Activated naive CD8-positive, alpha-beta T cell treated with anti-CD3 and anti-CD28 coated beads for 36 hours (primary cell): Measurements from ENCODE around the gene NIN. TPM values are rescaled to one million over a fixed set of nuclear protein-coding genes. Genes with fewer than 3 reads are reported as not detected.

ENCODE experiments used
- DNase-seq: peaks from one replicate; pipeline ENCODE4 v3.0.0; 2021
- H3K27ac Mint-ChIP-seq: one replicate; pipeline ENCODE4 v1.8.0; 2022; ENCODE audit warnings: mild to moderate bottlenecking, moderate library complexity, mixed read lengths
- H3K27me3 Mint-ChIP-seq: one replicate; pipeline ENCODE4 v1.8.0; 2022; ENCODE audit warnings: mild to moderate bottlenecking, mixed read lengths
- H3K36me3 Mint-ChIP-seq: one replicate; pipeline ENCODE4 v1.8.0; 2021; ENCODE audit warnings: mild to moderate bottlenecking, mixed read lengths
- H3K4me1 Mint-ChIP-seq: one replicate; pipeline ENCODE4 v1.8.0; 2021; ENCODE audit warnings: mixed read lengths
- H3K4me3 Mint-ChIP-seq: one replicate; pipeline ENCODE4 v1.8.0; 2022; ENCODE audit warnings: mild to moderate bottlenecking, moderate library complexity, mixed read lengths
- H3K9me3 Mint-ChIP-seq: one replicate; pipeline ENCODE4 v1.8.0; 2022; ENCODE audit warnings: mixed read lengths
- total RNA-seq, 2 experiments: library from RNA; stranded (reverse); gene quantifications; one replicate each; pipeline ENCODE4 v1.2.3, GENCODE V29; 2021

NIN gene
- total RNA-seq, 2 experiments from 2014 or later = 66.6 to 67.9 TPM

DNA sequence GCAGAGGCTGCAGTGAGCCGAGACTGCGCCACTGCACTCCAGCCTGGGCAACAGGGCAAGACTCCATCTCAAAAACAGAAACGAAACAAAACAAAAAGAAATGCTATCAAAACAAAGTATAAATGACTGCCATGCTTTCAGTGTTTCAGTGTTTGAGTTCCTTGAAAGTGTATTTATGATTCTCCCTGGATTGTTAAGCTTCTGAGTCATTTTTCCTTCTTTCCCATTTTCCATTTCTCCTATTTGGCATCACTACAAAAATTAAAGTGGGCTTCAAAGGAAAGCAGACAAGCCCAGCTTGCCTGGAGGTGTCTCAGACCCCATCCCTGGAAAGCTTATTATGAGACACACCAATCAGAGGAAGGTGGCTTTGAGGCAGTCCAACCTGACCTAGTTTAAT is 35.1 kb downstream of the NIN start:
- peaks cover 52% of the 10 kb centered on the region for H3K4me1 Mint-ChIP-seq

DNA sequence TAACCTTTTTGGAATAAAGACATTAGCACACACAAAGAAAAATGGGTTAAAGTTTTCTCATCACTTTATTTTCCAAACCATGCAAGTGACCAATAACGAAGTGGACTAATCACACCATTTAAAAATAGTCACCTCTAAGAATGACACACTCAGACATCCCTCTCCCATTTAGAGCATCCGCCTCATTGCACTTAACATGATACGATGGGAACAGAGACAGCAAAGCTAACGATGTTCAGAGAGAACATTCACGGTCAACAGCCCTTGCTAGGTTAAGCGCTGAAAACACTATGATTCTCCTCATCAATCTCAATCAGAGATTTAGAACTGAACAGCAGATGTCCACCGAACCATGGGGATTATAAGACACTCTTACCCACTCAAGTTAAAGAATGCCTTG is 35.8 kb downstream of the NIN start:
- Mint-ChIP-seq H3K9me3 (no peaks in the 10 kb centered on the region), H3K4me3 (no peak overlapping the region), H3K36me3 (peaks cover 29% of the 10 kb centered on the region), H3K27ac (no peak overlapping the region), H3K27me3 (no peaks in the 10 kb centered on the region), H3K4me1 (peaks cover 60% of the 10 kb centered on the region)
- no peak for DNase-seq

More for the DNA sequence above, 35.1 kb downstream of the NIN start:
- peaks cover 21% of the 10 kb centered on the region for H3K36me3 Mint-ChIP-seq
- no peak overlapping the region for H3K27ac Mint-ChIP-seq
- DNase-seq = no peak
- no peaks in the 10 kb centered on the region for H3K9me3 Mint-ChIP-seq
- H3K27me3 Mint-ChIP-seq = no peaks in the 10 kb centered on the region
- H3K4me3 Mint-ChIP-seq = no peak overlapping the region

DNA sequence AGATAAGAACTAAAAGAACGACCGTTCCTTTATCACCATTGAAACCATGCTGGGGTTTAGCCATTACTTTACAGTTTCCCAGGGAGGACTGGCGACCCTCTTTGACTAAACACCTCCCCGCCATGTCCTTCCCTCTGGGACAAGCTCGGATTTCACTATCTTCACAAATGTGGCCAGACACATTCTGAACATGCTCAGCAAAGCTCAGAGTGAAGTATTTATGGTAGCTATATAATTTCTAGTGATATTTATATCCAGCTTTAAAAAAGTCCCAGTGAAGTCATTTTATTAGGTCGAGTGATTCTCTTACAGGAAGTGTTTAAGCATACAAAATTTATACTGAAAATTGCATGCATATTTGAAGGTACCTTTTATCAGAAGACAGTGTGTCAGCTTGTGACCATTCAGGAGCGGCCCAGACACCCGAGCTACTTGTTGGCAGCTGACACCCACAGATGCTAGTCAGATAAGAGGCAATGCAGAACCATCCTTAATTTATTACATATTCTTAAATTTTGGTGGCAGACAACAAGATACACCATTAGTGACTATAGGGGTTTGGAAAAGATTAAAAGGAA is 36.8 kb downstream of the NIN start:
- Mint-ChIP-seq H3K27me3 (no peaks in the 10 kb centered on the region), H3K4me1 (peaks cover 67% of the 10 kb centered on the region), H3K9me3 (no peaks in the 10 kb centered on the region), H3K4me3 (no peak overlapping the region), H3K27ac (no peak overlapping the region), H3K36me3 (peaks cover 34% of the 10 kb centered on the region)
- DNase-seq = no peak

DNA sequence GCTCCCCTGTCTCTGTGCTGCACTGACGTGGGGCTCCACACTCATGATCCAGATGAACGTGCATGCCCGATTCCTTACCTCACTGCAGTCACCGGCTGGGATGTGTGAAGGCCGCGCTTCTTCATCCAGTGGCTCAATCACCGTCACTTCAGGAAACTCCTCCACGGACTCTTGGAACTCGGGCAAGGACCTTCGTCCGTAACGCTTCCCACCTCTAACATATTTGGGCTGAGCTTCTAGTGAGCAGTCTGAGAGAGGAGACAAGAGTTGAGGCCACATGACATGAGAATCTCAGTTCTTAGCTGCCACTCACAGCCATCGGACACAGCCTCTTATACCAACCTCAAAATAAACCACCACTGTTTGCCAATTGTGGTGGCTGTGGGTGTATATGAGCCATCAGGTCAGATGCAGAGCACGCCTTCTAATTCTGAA is 38.3 kb downstream of the NIN start:
- H3K9me3 Mint-ChIP-seq = no peaks in the 10 kb centered on the region
- peak overlapping the region; percentile 87 for H3K27ac Mint-ChIP-seq
- DNase-seq = no peak
- H3K4me3 Mint-ChIP-seq = peak overlapping the region; percentile 9
- peaks cover 74% of the 10 kb centered on the region for H3K4me1 Mint-ChIP-seq
- H3K36me3 Mint-ChIP-seq = peaks cover 39% of the 10 kb centered on the region
- H3K27me3 Mint-ChIP-seq = no peaks in the 10 kb centered on the region

DNA sequence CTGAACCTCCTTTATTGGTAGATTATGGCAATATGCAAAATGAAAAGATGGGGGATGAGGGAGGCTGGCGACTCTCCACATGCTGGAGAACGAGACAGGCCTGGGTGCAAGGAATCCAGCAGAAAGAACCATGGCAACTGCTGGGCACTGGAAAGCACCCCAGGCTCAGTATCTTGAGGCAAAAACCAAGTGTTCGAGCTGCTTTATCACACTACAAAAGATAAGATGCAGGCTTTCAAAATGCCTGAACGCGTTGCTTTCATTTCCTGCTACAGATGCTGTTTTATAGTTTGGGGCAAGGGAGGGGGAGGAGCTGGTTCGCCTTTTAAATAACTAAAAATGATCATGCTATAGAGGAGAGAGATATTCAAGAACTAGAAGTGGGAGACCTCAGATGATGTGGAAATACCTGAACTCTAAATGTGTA is 38.9 kb downstream of the NIN start:
- Mint-ChIP-seq H3K4me1 (peaks cover 75% of the 10 kb centered on the region), H3K4me3 (peak overlapping the region; percentile 69), H3K36me3 (peaks cover 44% of the 10 kb centered on the region), H3K9me3 (no peaks in the 10 kb centered on the region), H3K27me3 (no peaks in the 10 kb centered on the region), H3K27ac (peak overlapping the region; percentile 87)
- DNase-seq = no peak

DNA sequence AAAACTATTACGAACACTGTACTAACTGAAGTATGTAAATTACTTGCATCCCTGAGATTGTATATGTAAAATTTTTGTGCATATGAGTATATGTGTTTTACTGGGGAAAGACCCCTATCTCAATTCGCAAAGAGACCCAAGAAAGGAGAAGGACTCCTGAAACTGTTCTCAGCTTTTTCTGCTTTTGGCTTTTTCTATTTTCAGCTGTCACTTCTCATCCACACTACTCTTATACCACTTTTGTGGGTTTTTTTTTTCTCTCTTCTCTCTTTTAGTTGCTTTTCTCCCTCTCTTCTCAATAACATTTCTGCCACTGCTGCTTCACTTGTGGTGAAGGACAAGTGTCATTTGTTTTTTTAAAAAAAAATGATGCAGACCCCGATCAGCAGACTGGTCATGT is 39.8 kb downstream of the NIN start:
- Mint-ChIP-seq H3K27ac (peak overlapping the region; percentile 87), H3K4me3 (no peak overlapping the region), H3K36me3 (peaks cover 46% of the 10 kb centered on the region), H3K4me1 (peaks cover 81% of the 10 kb centered on the region), H3K27me3 (no peaks in the 10 kb centered on the region), H3K9me3 (no peaks in the 10 kb centered on the region)
- no peak for DNase-seq

DNA sequence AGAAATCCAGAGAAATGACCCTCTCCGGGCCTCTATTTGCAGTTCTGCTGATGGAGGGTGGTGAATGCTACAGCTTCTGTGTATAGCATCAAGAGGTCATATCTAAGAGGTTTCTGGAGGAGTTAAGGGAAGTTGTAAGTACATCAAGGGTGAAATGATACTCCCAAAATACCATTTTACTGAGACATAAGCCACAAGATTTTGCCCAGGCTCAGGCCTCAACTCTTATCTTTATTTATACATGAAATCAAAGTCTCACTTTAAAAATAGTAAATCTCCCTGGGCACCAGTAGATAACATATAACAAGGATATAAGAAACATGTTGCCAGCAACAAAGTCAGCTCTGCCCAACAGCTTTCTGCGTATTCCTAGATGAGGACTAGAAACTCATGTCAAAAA is 40.4 kb downstream of the NIN start:
- H3K4me1 Mint-ChIP-seq = peaks cover 84% of the 10 kb centered on the region
- peaks cover 47% of the 10 kb centered on the region for H3K36me3 Mint-ChIP-seq
- H3K9me3 Mint-ChIP-seq = no peaks in the 10 kb centered on the region
- peak overlapping the region; percentile 87 for H3K27ac Mint-ChIP-seq
- H3K4me3 Mint-ChIP-seq = no peak overlapping the region
- H3K27me3 Mint-ChIP-seq = no peaks in the 10 kb centered on the region
- DNase-seq = no peak

DNA sequence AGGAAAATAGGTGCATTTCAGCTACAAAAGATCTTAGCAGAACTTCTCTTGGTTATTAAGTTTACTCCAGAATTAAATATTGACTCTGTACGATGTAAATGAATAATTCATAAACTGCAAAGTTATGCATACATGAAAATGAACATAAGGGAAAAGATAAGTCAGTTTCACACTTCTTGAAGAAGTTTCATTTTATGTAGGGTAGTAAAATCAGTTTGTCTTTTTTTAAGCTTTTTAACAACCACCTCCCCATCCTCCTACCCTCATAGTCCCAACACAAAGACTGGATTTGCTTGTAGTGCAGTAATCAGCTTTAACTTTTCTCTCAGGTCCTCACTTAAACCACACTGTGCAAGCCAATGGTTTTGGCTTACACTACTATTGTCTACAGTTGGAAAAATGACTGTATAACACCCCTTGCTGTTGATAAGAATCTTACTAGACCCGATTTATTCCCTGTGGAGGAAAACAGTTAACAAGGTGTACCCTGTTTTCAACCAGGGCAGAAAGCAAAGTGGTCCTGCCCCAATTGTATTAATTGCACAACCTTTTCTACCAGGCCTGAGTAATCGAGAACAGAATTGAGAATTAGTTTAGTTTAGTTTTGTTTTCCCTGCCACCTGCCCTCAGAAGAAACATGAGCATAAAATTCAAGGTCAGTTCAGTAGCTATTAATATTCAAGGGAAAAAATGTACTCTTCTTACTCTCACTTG is 44.1 kb downstream of the NIN start:
- H3K9me3 Mint-ChIP-seq = no peaks in the 10 kb centered on the region
- peak overlapping the region; percentile 26 for H3K4me3 Mint-ChIP-seq
- no peak for DNase-seq
- H3K4me1 Mint-ChIP-seq = peaks cover 78% of the 10 kb centered on the region
- peak overlapping the region; percentile 86 for H3K27ac Mint-ChIP-seq
- no peaks in the 10 kb centered on the region for H3K27me3 Mint-ChIP-seq
- peaks cover 41% of the 10 kb centered on the region for H3K36me3 Mint-ChIP-seq

DNA sequence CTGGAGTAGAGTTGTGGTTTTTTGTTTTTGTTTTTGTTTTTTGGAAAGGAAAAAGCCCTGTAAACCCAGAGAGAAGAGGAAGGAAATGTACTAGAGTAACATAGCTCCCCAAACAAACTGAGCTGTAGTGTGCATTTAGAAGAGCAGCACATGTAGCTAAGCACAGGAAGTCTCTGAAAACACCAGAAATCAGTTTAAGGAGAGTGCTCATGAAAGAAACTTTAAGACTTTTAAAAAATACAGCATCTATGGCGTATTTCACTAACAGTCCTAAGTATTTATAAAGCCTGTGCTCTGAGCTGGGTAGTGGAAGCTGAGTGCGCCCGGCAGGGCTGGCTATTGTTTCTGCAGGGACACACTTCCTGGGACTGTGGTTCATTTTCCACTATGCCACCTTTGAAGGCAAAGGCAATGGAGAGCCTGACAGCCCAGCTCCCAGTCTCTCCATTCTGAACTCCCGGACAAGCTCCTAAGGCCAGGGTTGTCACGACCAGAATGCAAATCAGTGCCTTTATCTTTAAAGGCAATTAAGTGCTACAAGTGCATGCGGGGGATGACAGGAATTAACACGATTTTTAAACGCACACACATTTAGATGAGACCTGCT is 45.4 kb downstream of the NIN start:
- peaks cover 32% of the 10 kb centered on the region for H3K36me3 Mint-ChIP-seq
- no peaks in the 10 kb centered on the region for H3K27me3 Mint-ChIP-seq
- H3K27ac Mint-ChIP-seq = peak overlapping the region; percentile 82
- H3K4me3 Mint-ChIP-seq = peak overlapping the region; percentile 23
- no peak for DNase-seq
- H3K9me3 Mint-ChIP-seq = no peaks in the 10 kb centered on the region
- H3K4me1 Mint-ChIP-seq = peaks cover 66% of the 10 kb centered on the region

DNA sequence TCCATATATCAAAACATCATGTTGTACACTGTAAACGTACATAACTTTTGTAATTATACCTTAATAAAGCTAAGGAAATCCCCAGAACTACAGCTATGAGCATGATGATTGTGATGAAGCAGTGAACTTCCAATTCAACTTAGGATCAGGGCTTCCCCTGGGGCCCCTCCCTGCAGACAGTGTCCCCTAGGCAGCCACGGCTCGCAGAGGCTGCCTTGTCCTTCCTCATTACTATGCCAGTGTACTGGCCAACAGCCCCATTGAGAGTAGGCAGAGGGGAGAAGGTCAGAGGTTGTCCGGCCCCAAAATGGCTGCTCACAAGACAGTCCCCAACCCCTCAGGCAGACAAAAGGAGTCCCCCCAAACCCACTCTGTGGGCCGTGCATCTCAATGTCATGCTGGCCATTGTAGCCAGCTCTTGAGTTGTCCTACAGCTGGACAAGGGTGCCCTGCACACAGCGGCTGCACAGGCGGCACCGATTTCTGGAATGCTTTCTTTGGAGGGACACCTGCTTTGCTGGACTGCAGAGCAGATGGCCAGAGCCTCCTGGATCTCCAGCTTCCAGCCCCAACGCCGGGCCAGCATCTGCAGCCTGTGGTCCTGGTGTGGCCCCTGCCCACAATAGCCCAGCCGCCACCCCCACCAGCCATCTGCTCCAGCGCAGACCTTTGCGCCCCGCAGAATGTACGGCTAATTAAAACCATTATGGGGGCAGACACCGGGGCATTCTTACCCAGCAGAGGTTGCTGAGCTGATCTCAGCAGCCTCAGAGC is 46.1 kb downstream of the NIN start:
- Mint-ChIP-seq H3K4me1 (peaks cover 61% of the 10 kb centered on the region), H3K36me3 (peaks cover 26% of the 10 kb centered on the region), H3K27me3 (no peaks in the 10 kb centered on the region), H3K9me3 (no peaks in the 10 kb centered on the region), H3K27ac (peak overlapping the region; percentile 82), H3K4me3 (no peak overlapping the region)
- DNase-seq = no peak

DNA sequence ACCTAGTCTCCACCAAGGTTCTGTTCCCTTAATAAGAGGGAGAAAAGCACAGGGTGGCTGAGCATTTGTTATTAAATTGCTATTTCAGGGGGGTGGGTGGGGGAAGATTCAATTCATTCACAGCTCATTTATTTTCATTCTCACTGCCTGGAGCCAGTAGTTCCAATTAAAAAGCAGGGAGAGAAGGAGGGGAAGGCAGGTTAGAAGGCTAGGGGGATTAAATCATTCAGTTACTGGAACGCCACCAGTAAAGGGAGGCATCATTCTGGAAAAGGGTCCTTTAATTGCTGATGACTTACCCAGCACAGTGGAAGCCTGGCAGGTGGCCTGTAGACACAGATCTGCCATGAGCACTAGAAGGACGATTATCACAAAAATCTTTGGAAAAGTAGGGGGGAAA is 47.4 kb downstream of the NIN start:
- no peaks in the 10 kb centered on the region for H3K27me3 Mint-ChIP-seq
- no peak for DNase-seq
- peak overlapping the region; percentile 47 for H3K27ac Mint-ChIP-seq
- peaks cover 16% of the 10 kb centered on the region for H3K36me3 Mint-ChIP-seq
- no peak overlapping the region for H3K4me3 Mint-ChIP-seq
- peaks cover 55% of the 10 kb centered on the region for H3K4me1 Mint-ChIP-seq
- H3K9me3 Mint-ChIP-seq = no peaks in the 10 kb centered on the region

DNA sequence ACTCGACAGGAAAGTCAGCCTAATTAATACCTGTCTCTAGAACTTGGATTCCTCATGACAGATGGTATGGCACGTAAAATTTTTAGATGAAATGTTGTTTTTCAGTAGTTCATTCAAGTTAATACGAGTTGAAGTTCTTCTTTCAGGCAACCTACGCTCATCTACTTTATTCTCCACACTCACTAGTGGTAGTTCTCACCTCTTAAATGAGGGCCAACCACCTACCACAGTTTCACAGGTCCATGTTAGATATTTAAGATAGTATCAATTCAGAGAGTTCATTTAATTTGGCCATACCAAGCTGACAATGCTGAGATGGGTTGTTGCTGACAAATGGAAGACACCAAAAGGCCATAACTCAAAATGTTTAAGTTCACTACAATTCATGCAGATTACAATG is 50.6 kb downstream of the NIN start:
- Mint-ChIP-seq H3K27ac (no peak overlapping the region), H3K27me3 (no peaks in the 10 kb centered on the region), H3K36me3 (peaks cover 9% of the 10 kb centered on the region), H3K9me3 (no peaks in the 10 kb centered on the region), H3K4me1 (peaks cover 30% of the 10 kb centered on the region), H3K4me3 (no peak overlapping the region)
- no peak for DNase-seq

DNA sequence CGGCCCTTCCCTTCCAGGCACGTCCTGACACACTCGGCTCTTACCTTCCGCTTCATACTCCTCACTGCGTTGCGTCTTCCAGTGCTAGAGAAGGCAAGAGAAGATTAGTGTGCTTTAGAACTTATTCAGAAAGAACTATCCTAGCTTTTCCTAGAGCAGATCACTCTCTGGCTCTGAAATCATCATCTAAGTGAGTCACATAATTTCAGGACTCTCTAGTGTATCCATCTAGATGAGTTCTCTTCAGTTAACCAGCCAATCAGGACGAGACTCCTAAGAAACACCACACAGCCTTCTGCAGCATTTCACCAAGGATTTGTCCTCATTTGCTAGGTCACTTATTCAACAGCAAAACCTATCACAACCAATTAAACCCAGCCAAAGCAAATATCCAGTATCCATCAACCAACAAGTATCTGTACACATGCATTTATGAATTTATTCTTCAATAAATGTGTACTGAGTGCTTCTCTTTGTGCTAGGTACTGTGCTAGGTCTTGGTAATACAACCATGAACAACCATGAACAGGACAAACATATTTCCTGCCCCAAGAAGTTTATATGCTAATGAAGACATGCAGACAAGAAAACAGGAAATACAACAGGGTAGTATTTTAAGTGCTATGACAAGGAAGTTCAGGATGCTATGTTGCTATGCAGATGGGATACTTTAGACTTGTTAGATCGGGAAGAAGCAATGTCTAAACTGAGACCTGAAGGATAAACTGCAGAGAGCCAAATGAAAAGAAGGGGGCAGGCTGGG is 52.1 kb downstream of the NIN start:
- Mint-ChIP-seq H3K9me3 (no peaks in the 10 kb centered on the region), H3K27ac (no peak overlapping the region), H3K27me3 (no peaks in the 10 kb centered on the region), H3K36me3 (peaks cover 15% of the 10 kb centered on the region), H3K4me3 (no peak overlapping the region), H3K4me1 (peaks cover 30% of the 10 kb centered on the region)
- no peak for DNase-seq

DNA sequence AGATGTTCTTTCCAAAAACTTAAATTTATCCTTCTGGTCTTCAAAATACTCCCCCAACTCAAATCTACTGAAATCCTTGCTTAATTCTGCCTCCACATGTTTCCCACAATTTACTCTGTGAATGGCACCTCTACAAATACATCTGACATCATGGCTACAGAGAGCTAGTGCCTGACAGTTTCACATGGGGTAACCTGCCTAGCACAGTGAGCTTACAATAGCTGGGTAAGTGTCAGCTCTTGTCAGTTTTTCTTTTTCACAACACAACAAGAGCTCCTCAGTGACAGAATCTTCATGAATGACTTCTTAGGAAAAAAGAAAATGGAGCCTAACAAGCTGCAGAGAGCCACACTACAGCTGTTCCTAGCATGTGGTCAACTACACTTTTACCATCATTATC is 54.4 kb downstream of the NIN start:
- Mint-ChIP-seq H3K4me3 (no peak overlapping the region), H3K27ac (peak overlapping the region; percentile 5), H3K9me3 (no peaks in the 10 kb centered on the region), H3K4me1 (peaks cover 26% of the 10 kb centered on the region), H3K27me3 (no peaks in the 10 kb centered on the region), H3K36me3 (peaks cover 30% of the 10 kb centered on the region)
- DNase-seq = no peak
